Pancreas (tissue), 10 donors: ENCODE results near the gene MTHFSD. TPM values are rescaled to one million over a fixed set of nuclear protein-coding genes. Genes with fewer than 3 reads are reported as not detected.
"Not testable (repeated sequence)": the region's sequence is repeated elsewhere in the genome, so short reads cannot be mapped to it uniquely, and the experiment has no call there.

Experiments
- ATAC-seq, 4 donors: fragments of 200-7000 bp; cut with Tn5 transposase; one replicate each; pipeline versions ENCODE4 v1.8.0 to v1.9.1; 2020; ENCODE audit warnings: mild to moderate bottlenecking in 4 of 4, moderate library complexity in 4 of 4
- DNase-seq, 6 donors: peaks; one replicate each; pipeline ENCODE4 v3.0.0-alpha.2; 2020
- FAIRE-seq: peaks from 2 replicates; lab custom pipeline; 2012; peaks lifted over from hg19 to GRCh38; lab: Jason Lieb, UNC
- H3K27ac ChIP-seq, 4 donors: fragments of 200-600 bp; sonication (generic); 1 replicate in 3 of 4; 2 replicates in 1 of 4; pipeline versions ENCODE4 v1.5.0 to v1.8.0; 2020
- H3K27me3 ChIP-seq, 4 donors: fragments of 200-600 bp; one replicate each; pipeline ENCODE4 v1.8.0; 2021
- H3K36me3 ChIP-seq, 3 donors: fragments of 200-600 bp; sonication (generic) in 1 of 3; one replicate each; pipeline versions ENCODE4 v1.5.0 to v1.8.0; 2020 to 2021
- H3K4me1 ChIP-seq, 3 donors: fragments of 200-600 bp; one replicate each; pipeline ENCODE4 v1.8.0; 2021
- H3K4me3 ChIP-seq, 4 donors: fragments of 200-600 bp; sonication (generic) in 2 of 4; one replicate each; pipeline versions ENCODE4 v1.5.0 to v1.8.0; 2020 to 2021
- H3K9me3 ChIP-seq, 4 donors: fragments of 200-600 bp; one replicate each; pipeline ENCODE4 v1.8.0; 2021
- CTCF ChIP-seq, 4 donors: fragments of 200-600 bp; sonication (generic) in 3 of 4; IDR thresholded peaks; one replicate each; pipeline versions ENCODE4 v1.5.0 to v1.8.0; 2021; ENCODE audit warnings: antibody characterized with exemption in 4 of 4
- WGBS, 2 donors: extraction: QIAGEN DNeasy Blood & Tissue Kit; methylation state at CpG; one replicate each; pipeline ENCODE4 v1.1.7; 2013; 5-methylcytosine and 5-hydroxymethylcytosine counted together
- intact Hi-C, 3 donors: fragments of 100-400 bp; cut with DNase I; formaldehyde crosslinking; loops; one replicate each; pipeline versions ENCODE4 v1.11.1 to v1.14.2; 2022
- polyA plus RNA-seq, 2 donors: library from polyadenylated mRNA; stranded (reverse); fragments of 200-250 nt; gene quantifications; one replicate each; pipeline ENCODE4 v1.2.3, GENCODE V29; 2013
- total RNA-seq, 6 donors: library from RNA; stranded (reverse); fragmentation: NEBNext Ultra II Directional in 4 of 6; extraction: Animal tissue kit (Norgen Biotek cat#: 25700) in 4 of 6; gene quantifications; one replicate each; pipeline versions ENCODE4 v1.2.1 to v1.2.4, GENCODE V29; 2021 to 2023
- donor health status: healthy with polysubstance abuse.
- donor health status: DM: no; HTN: no; CAD: no; lungs with moderate emphysema.
- donor health status: DM: no; HTN: no; CAD: no.
- donor health status: control.
- donor health status: control.
- donor health status: Bipolar disorder and iron deficiency.
- donor health status: DM: yes; HTN: yes; CAD: no.
- donor health status: DM: no; HTN: no; CAD: no.
- donor health status: DM: no; HTN: no; CAD: no.
- donor health status: DM: yes; HTN: yes; CAD: no.

The MTHFSD gene
- total and polyA plus RNA-seq, 8 donors: 7.3 to 17.6 (median 10.4) TPM

DNA sequence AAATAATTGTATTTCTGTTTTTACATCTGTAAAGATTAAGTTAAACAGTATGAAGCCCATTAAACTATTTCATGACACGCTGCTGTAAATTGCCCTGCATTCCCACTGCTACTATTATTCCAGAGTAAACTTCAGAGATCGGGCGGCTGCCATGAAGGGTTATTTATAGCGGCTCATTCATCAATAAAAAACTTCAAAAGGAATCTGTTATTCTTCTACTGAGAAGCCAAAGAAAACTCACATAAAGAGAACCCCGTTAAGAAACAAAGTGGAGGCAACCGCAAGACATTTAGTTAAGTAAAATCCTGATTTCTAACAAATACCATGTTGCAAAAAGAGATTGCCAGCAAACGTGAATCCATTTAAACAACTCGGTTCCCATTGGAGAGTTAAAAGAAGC lies 39.7 kb upstream of the MTHFSD start:
- ATAC-seq: no peak
- no peak overlapping the region for H3K27ac ChIP-seq
- intact Hi-C loops: no loop called here

GRCh38 chr16:86593913-86594620 lies 39.0 kb upstream of the MTHFSD start:
- no peak for TF ChIP-seq CTCF (IDR thresholded peaks at IDR 0.05)
- ATAC-seq (no peak), DNase-seq (no peak), FAIRE-seq (no peak)
- Histone ChIP-seq H3K27me3 (peaks cover 0 to 7% (median 2%) of the 10 kb centered on the region in 4 donors), H3K4me1 (no peaks in the 10 kb centered on the region), H3K9me3 (no peaks in the 10 kb centered on the region), H3K4me3 (no peak overlapping the region), H3K36me3 (no peaks in the 10 kb centered on the region), H3K27ac (no peak overlapping the region)
- intact Hi-C loops: no loop called here
- 34 to 49% methylated on average over 13 of the region's 13 CpGs for WGBS, 2 donors

More for the DNA sequence above, 39.7 kb upstream of the MTHFSD start:
- FAIRE-seq (no peak), DNase-seq (no peak)
- no peak for TF ChIP-seq CTCF (IDR thresholded peaks at IDR 0.05)
- WGBS, 2 donors: 7 to 12% methylated on average over 8 of the region's 8 CpGs
- Histone ChIP-seq H3K9me3 (no peaks in the 10 kb centered on the region), H3K27me3 (peaks cover 0 to 7% (median 2%) of the 10 kb centered on the region in 4 donors), H3K4me3 (no peak overlapping the region), H3K36me3 (no peaks in the 10 kb centered on the region), H3K4me1 (no peaks in the 10 kb centered on the region)

DNA sequence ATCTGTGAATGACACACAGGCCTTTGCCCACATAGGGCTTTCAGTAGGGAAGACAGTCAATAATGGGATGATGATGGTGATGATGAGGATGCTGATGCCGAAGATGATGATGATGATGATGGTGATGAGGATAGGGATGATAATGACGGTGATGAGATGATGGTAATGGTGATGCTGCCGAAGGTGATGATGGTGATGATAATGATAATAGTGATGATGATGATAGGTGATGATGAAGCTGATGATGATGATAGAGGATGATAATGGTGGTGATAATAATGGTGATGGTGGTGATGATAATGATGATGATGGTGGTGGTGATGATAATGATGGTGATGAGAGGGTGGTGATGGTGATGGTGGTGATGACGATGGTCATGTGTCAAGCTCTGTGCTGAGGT lies 36.2 kb upstream of the MTHFSD start:
- Histone ChIP-seq H3K4me1 (no peaks in the 10 kb centered on the region), H3K27ac (no peak overlapping the region), H3K36me3 (no peaks in the 10 kb centered on the region), H3K27me3 (peaks cover 0 to 7% (median 2%) of the 10 kb centered on the region in 4 donors), H3K4me3 (no peak overlapping the region), H3K9me3 (no peaks in the 10 kb centered on the region)
- intact Hi-C loops: no loop called here
- ATAC-seq (no peak), DNase-seq (no peak), FAIRE-seq (no peak)
- WGBS, 2 donors: 57 to 76% methylated on average over 4 of the region's 4 CpGs
- no peak for TF ChIP-seq CTCF (IDR thresholded peaks at IDR 0.05)

GRCh38 chr16:86590501-86591144 lies 35.6 kb upstream of the MTHFSD start:
- FAIRE-seq (no peak), DNase-seq (no peak), ATAC-seq (no peak)
- Histone ChIP-seq H3K4me3 (no peak overlapping the region), H3K4me1 (no peaks in the 10 kb centered on the region), H3K27ac (no peak overlapping the region), H3K9me3 (no peaks in the 10 kb centered on the region), H3K27me3 (peaks cover 0 to 7% (median 2%) of the 10 kb centered on the region in 4 donors), H3K36me3 (no peaks in the 10 kb centered on the region)
- WGBS, 2 donors: 50 to 57% methylated on average over 4 of the region's 4 CpGs
- intact Hi-C loops: no loop called here
- no peak for TF ChIP-seq CTCF (IDR thresholded peaks at IDR 0.05)

DNA sequence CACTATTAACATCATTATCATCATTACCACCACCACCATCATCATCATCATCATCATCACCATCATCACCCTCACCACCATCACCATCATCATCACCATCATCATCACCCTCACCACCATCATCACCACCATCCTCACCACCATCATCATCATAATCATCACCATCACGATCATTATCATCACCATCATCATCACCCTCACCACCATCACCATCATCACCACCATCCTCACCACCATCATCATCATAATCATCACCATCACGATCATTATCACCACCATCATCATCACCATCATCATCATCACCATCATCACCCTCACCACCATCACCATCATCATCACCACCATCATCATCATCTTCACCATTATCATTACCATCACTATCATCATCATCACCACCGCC lies 32.9 kb upstream of the MTHFSD start:
- H3K4me1 ChIP-seq, intact Hi-C loops, H3K9me3 ChIP-seq, H3K27ac ChIP-seq, H3K4me3 ChIP-seq, ATAC-seq, H3K36me3 ChIP-seq, H3K27me3 ChIP-seq, FAIRE-seq, DNase-seq: not testable (repeated sequence)
- 68 to 69% methylated on average over 3 of the region's 3 CpGs for WGBS, 2 donors
